ENCODE measurements around the gene M1AP. TPM values are rescaled to one million over a fixed set of nuclear protein-coding genes. Genes with fewer than 3 reads are reported as not detected.

Gene M1AP
- polyA plus RNA-seq, 2 of the 4 experiments (the other 2 are of a cell fraction), result not detected

DNA sequence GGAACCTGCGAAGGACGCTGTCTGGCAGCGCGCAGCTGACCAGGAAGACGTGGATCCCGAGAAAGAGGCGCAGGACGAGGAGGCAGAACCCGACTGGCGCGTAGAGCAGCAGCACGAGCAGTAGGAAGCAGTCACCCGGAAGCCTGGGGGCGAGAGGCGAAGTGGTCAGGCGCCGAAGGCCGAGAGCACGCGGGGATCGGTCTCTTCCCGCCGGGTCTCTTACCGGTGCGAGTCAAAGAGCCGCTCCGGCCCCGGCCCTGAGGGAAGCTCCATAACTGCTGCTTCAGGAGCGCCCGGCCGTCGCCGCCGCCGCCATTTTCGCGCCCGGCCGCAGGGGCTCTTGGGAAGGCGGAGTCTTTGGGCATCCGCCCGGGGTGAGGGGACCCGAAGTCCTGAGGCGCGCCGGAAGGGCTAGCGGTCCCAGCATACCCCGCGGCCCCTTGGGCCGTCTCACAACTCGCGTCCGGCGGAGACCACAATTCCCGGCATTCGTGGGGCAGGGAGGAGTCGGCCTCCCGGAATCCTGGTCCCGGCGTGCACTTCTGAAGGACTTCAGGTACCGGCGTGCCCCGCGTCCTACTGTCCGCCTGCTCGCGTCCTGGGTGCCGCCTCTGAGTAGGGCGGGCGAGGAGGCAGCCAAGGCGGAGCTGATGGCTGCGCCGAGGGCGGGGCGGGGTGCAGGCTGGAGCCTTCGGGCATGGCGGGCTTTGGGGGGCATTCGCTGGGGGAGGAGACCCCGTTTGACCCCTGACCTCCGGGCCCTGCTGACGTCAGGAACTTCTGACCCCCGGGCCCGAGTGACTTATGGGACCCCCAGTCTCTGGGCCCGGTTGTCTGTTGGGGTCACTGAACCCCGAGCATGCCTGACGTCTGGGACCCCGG, 118.5 kb downstream of the M1AP start, which contains the start of the genes AUP1 and HTRA2 (continued):
- no peak for TF ChIP-seq FOXS1 (CRISPR knock-in tag; IDR thresholded peaks at IDR 0.05)
- 0 out of 2 replicates have a peak, but pooled peaks have one; percentile 43 for TF ChIP-seq TFCP2L1 (CRISPR knock-in tag; IDR thresholded peaks at IDR 0.05)
- TF ChIP-seq, protein P1, sequence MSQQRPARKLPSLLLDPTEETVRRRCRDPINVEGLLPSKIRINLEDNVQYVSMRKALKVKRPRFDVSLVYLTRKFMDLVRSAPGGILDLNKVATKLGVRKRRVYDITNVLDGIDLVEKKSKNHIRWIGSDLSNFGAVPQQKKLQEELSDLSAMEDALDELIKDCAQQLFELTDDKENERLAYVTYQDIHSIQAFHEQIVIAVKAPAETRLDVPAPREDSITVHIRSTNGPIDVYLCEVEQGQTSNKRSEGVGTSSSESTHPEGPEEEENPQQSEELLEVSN (IDR thresholded peaks at IDR 0.05; ENCODE audit: borderline replicate concordance, low read depth), result peak; percentile 74; the same call in 1 of the 2 replicates

DNA sequence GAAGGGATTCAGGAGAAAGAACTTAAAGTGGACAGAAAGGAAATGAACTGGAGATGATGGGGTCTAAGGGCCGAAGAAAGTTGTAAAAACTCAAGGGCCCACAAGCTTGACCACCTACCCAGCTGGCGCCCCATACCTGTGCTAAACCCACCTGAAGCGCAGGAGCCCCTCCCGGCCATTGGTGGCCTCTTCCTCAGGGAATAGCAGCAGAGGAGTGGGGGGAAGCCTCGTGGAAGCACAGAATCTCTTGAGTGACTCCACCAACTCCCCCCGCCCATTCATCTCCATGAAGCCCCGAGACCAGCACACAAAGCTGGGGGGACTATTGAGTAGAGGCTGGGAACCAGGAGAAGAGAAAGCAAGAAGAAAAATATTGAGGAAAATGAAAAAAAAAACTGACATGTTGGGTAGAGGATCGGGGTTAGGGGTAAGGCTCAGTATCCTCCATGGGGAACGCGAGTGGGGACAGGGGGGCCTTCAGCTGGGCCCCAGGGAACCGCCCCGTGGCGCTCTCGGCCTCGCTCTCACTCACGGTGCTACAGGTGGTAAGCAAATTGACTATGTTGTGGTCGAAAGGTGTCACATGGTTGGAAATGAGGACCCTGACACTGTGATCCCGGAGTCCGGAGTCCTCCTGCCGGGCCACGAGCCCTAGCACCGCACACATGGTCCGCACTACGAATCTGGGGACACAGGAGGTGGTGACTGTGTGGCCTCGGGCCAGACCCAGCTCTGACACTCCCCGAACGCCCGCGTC, 119.4 kb downstream of the M1AP start:
- H3K27ac ChIP-seq, result peak overlapping the region; percentile 93 to 96
- peak overlapping the region; percentile 57 for H3K4me3 ChIP-seq
- WGBS (ENCODE audit: missing lambda C conversion rate), result 9% methylated on average over 27 of the region's 29 CpGs
- ATAC-seq (peak; percentile 34 to 38), FAIRE-seq (no peak), DNase-seq (ENCODE audit: low read depth in 1 of 2, low spot score in 1 of 2) (no peak)
- ChIA-PET POLR2A (interaction anchor here (1.4 to 1.9 kb wide), 6 partner anchors 10 to 71 kb away, joined by 3 to 11 read pairs (median 6); partner anchors contain the start of genes CCDC142, TTC31 and WBP1), CTCF (interaction anchor here (1.3 to 8.5 kb wide), 8 partner anchors 11 to 194 kb away, joined by 3 to 92 read pairs (median 11); partner anchors contain the start of genes CCDC142, PCGF1 and TTC31)
- H3K4me2 ChIP-seq, result peak overlapping the region; percentile 97
- peaks cover 17% of the 10 kb centered on the region for H3K4me1 ChIP-seq
- H3K9me3 ChIP-seq, result no peaks in the 10 kb centered on the region
- TF ChIP-seq HOXB13 (CRISPR knock-in tag; IDR thresholded peaks at IDR 0.05; ENCODE audit: low read depth) (no peak), HOXA7 (CRISPR knock-in tag; IDR thresholded peaks at IDR 0.05) (no peak)
- TF ChIP-seq, protein P2, sequence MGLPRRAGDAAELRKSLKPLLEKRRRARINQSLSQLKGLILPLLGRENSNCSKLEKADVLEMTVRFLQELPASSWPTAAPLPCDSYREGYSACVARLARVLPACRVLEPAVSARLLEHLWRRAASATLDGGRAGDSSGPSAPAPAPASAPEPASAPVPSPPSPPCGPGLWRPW (IDR thresholded peaks at IDR 0.05), result no peak
- TF ChIP-seq, protein P3, sequence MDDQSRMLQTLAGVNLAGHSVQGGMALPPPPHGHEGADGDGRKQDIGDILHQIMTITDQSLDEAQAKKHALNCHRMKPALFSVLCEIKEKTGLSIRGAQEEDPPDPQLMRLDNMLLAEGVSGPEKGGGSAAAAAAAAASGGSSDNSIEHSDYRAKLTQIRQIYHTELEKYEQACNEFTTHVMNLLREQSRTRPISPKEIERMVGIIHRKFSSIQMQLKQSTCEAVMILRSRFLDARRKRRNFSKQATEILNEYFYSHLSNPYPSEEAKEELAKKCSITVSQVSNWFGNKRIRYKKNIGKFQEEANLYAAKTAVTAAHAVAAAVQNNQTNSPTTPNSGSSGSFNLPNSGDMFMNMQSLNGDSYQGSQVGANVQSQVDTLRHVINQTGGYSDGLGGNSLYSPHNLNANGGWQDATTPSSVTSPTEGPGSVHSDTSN (IDR thresholded peaks at IDR 0.05), result no peak

DNA sequence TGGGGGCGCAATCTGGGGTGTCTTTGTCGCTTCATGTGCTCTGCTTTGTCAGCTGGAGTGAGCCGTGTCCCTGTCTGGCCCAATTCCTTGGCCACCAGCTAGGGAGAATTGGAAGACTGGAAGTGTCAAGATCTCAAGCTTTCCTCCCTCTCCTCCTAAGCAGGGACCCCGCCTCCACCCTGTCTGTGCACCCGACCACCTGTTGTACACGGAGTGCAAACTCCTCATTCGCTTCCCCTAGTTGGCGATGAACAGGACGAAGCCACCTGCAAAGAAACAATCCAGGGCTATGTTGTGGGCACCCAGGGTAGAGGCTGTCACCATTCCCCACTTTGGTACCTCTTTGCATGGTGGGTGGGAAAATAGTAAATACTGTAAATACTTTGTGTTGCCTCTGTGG, 120.4 kb downstream of the M1AP start:
- no peak for DNase-seq (ENCODE audit: low read depth in 1 of 2, low spot score in 1 of 2)
- H3K4me1 ChIP-seq, result peaks cover 17% of the 10 kb centered on the region
- H3K4me2 ChIP-seq, result peak overlapping the region; percentile 97
- FAIRE-seq, result no peak
- no peak for ATAC-seq
- TF ChIP-seq CHD4 (IDR thresholded peaks at IDR 0.05; ENCODE audit: borderline replicate concordance), result no peak
- no peak for TF ChIP-seq KDM1A (IDR thresholded peaks at IDR 0.05; ENCODE audit: low read depth)
- no peak for TF ChIP-seq NR3C1 (IDR thresholded peaks at IDR 0.05)
- TF ChIP-seq FOXS1 (CRISPR knock-in tag; IDR thresholded peaks at IDR 0.05), result no peak
- TF ChIP-seq, protein P4, sequence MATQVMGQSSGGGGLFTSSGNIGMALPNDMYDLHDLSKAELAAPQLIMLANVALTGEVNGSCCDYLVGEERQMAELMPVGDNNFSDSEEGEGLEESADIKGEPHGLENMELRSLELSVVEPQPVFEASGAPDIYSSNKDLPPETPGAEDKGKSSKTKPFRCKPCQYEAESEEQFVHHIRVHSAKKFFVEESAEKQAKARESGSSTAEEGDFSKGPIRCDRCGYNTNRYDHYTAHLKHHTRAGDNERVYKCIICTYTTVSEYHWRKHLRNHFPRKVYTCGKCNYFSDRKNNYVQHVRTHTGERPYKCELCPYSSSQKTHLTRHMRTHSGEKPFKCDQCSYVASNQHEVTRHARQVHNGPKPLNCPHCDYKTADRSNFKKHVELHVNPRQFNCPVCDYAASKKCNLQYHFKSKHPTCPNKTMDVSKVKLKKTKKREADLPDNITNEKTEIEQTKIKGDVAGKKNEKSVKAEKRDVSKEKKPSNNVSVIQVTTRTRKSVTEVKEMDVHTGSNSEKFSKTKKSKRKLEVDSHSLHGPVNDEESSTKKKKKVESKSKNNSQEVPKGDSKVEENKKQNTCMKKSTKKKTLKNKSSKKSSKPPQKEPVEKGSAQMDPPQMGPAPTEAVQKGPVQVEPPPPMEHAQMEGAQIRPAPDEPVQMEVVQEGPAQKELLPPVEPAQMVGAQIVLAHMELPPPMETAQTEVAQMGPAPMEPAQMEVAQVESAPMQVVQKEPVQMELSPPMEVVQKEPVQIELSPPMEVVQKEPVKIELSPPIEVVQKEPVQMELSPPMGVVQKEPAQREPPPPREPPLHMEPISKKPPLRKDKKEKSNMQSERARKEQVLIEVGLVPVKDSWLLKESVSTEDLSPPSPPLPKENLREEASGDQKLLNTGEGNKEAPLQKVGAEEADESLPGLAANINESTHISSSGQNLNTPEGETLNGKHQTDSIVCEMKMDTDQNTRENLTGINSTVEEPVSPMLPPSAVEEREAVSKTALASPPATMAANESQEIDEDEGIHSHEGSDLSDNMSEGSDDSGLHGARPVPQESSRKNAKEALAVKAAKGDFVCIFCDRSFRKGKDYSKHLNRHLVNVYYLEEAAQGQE (IDR thresholded peaks at IDR 0.05), result no peak
- no peak for TF ChIP-seq POLR2AphosphoS2 (conservative IDR thresholded peaks at IDR 0.05; ENCODE audit: low read length)
- no peak for TF ChIP-seq PHF8 (IDR thresholded peaks at IDR 0.05; ENCODE audit: borderline replicate concordance, low read depth)
- TF ChIP-seq, protein P3 (IDR thresholded peaks at IDR 0.05), result no peak
- no peak for TF ChIP-seq RNF2 (IDR thresholded peaks at IDR 0.05; ENCODE audit: borderline replicate concordance, low read depth)
- TF ChIP-seq RARB (CRISPR knock-in tag; IDR thresholded peaks at IDR 0.05), result no peak
- TF ChIP-seq KDM5A (IDR thresholded peaks at IDR 0.05), result no peak
- no peak for TF ChIP-seq CHD2 (IDR thresholded peaks at IDR 0.05; ENCODE audit: low read length, partially characterized antibody)
- TF ChIP-seq JUNB (IDR thresholded peaks at IDR 0.05), result no peak
- no peak for TF ChIP-seq POLR2A (IDR thresholded peaks at IDR 0.05; ENCODE audit: low read length)
- no peak for TF ChIP-seq CBX2 (IDR thresholded peaks at IDR 0.05; ENCODE audit: borderline replicate concordance, low read depth)
- no peak for TF ChIP-seq NPAS2 (CRISPR knock-in tag; IDR thresholded peaks at IDR 0.05; ENCODE audit: borderline replicate concordance)
- no peak for TF ChIP-seq ZNF302 (CRISPR knock-in tag; IDR thresholded peaks at IDR 0.05)
- TF ChIP-seq HDAC2 (IDR thresholded peaks at IDR 0.05), result no peak
- TF ChIP-seq, protein P5, sequence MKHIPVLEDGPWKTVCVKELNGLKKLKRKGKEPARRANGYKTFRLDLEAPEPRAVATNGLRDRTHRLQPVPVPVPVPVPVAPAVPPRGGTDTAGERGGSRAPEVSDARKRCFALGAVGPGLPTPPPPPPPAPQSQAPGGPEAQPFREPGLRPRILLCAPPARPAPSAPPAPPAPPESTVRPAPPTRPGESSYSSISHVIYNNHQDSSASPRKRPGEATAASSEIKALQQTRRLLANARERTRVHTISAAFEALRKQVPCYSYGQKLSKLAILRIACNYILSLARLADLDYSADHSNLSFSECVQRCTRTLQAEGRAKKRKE (CRISPR knock-in tag; IDR thresholded peaks at IDR 0.05; ENCODE audit: low read depth), result no peak
- ChIA-PET POLR2A (no interaction called here), CTCF (interaction anchor here (0.5 to 2.4 kb wide), 3 partner anchors 44 to 704 kb away, joined by 3 to 10 read pairs (median 3); partner anchors contain the start of genes CCDC142 and TTC31)
- 95% methylated on average over 9 of the region's 9 CpGs for WGBS (ENCODE audit: missing lambda C conversion rate)
- H3K9me3 ChIP-seq, result no peaks in the 10 kb centered on the region
- H3K27ac ChIP-seq, result no peak overlapping the region
- no peak overlapping the region for H3K4me3 ChIP-seq
